Activated CD4-positive, alpha-beta memory T cell treated with anti-CD3 and anti-CD28 coated beads for 36 hours (primary cell): ENCODE data around the gene CCDC12. TPM values are rescaled to one million over a fixed set of nuclear protein-coding genes. Genes with fewer than 3 reads are reported as not detected.

Source experiments
- CTCF ChIA-PET: fragments of 350-600 bp; sonication (Branson Sonifier 250); formaldehyde crosslinking; loops from one replicate; lab custom pipeline; 2021; ENCODE audit warnings: antibody characterized with exemption, inconsistent platforms; lab: Charles Lee
- POLR2A ChIA-PET: fragments of 350-600 bp; sonication (Branson Sonifier 250); formaldehyde crosslinking; loops from one replicate; lab custom pipeline; 2021; ENCODE audit warnings: antibody characterized with exemption; lab: Charles Lee
- DNase-seq: peaks from one replicate; pipeline ENCODE4 v3.0.0-alpha.2; 2020
- H3K27ac Mint-ChIP-seq: one replicate; pipeline ENCODE4 v1.8.0; 2021; ENCODE audit warnings: mixed read lengths
- H3K27me3 Mint-ChIP-seq: one replicate; pipeline ENCODE4 v1.8.0; 2021; ENCODE audit warnings: mixed read lengths
- H3K36me3 Mint-ChIP-seq: one replicate; pipeline ENCODE4 v1.8.0; 2021; ENCODE audit warnings: mixed read lengths
- H3K4me1 Mint-ChIP-seq: one replicate; pipeline ENCODE4 v1.8.0; 2021; ENCODE audit warnings: low read depth, mixed read lengths
- H3K4me3 Mint-ChIP-seq: one replicate; pipeline ENCODE4 v1.8.0; 2021; ENCODE audit warnings: mild to moderate bottlenecking, mixed read lengths
- H3K9me3 Mint-ChIP-seq: one replicate; pipeline ENCODE4 v1.8.0; 2021; ENCODE audit warnings: mixed read lengths
- intact Hi-C: fragments of 100-400 bp; cut with micrococcal nuclease; formaldehyde crosslinking; loops from one replicate; pipeline ENCODE4 v1.15.1; 2023
- total RNA-seq, 2 experiments: library from RNA; stranded (reverse); gene quantifications; one replicate each; pipeline ENCODE4 v1.2.3, GENCODE V29; 2021

Gene CCDC12
- total RNA-seq, 2 experiments from 2014 or later, result 44.3 to 49.9 TPM

DNA sequence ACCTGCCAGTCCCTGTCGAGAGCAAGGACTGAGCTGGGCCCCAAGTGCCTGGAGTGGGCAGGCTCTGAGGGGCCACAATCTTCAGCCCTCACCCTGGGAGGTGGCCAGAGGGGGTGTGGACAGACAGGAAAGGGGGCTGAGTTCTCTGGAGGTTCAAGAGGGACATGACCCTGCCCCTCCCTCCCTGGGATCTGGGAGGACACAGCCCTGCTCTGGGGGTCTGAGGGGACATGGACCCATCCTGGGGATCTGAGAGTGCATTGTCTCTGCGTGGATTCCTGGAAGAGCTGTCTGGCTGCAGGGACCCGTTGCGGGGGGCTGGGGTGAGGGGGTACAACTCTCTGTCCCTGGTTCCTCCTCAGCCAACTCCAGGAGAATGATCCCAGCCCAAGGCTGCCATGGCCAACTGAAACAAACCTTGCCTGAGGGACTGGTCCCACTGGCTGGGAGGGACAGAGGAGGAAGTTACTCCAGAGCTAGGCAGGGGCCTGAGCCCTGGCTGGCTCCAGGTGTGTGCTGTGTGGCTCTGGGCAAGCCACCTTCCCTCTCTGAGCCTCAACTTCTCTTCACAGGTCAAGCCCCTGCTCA lies 70.0 kb downstream of the CCDC12 start:
- no peak for DNase-seq
- H3K4me3 Mint-ChIP-seq, result no peak overlapping the region
- H3K27ac Mint-ChIP-seq, result no peak overlapping the region
- POLR2A ChIA-PET, result no interaction called here
- intact Hi-C loops, result loop anchor here (5.0 kb wide), 1 partner anchor 59 kb away; no protein-coding TSS in a partner anchor
- no peaks in the 10 kb centered on the region for H3K27me3 Mint-ChIP-seq
- H3K9me3 Mint-ChIP-seq, result no peaks in the 10 kb centered on the region
- H3K4me1 Mint-ChIP-seq, result peaks cover 7% of the 10 kb centered on the region
- CTCF ChIA-PET, result no interaction called here
- H3K36me3 Mint-ChIP-seq, result no peaks in the 10 kb centered on the region

DNA sequence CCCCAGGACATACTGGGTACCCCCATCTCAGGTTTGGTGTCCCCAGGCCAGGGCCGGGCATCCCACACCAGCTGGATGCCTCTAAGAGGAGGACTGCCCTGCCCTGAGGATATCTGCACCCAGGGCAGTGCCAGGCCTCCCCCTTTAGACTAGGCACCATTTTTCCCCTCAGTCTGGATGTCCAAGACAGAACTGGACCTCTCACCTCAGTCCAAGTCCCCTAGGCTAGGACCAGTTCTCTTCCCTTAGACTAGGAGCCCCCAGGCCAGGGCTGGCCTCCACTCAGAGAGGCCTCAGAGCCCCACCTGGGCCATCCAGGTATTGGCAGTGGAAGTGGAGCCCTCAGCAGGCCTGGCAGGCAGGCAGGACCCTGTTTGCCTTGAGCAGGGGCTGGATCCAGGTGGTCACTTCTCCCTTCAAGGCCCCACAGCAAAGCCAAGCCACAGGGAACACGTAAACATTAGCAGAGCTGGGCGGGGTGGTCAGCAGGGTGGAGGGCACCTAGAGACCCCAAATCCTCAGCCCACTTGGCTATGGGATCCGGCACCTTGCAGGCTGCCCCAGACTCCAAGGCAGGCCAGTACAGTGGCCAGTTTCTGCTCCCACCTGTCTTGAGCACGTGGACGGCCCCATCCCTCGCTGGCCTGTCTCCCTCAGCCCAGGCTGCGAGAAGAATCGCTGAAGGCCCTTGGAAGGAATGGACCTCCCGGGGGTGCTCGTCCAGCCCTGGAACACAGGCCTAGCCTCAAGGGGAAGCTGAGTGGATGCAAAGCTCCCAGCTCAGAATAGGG lies 70.7 kb downstream of the CCDC12 start:
- Mint-ChIP-seq H3K4me3 (no peak overlapping the region), H3K27me3 (no peaks in the 10 kb centered on the region), H3K36me3 (no peaks in the 10 kb centered on the region), H3K4me1 (peaks cover 7% of the 10 kb centered on the region), H3K27ac (no peak overlapping the region), H3K9me3 (no peaks in the 10 kb centered on the region)
- CTCF ChIA-PET, result no interaction called here
- POLR2A ChIA-PET, result no interaction called here
- intact Hi-C loops, result loop anchor here (5.0 kb wide), 1 partner anchor 59 kb away; no protein-coding TSS in a partner anchor
- no peak for DNase-seq

DNA sequence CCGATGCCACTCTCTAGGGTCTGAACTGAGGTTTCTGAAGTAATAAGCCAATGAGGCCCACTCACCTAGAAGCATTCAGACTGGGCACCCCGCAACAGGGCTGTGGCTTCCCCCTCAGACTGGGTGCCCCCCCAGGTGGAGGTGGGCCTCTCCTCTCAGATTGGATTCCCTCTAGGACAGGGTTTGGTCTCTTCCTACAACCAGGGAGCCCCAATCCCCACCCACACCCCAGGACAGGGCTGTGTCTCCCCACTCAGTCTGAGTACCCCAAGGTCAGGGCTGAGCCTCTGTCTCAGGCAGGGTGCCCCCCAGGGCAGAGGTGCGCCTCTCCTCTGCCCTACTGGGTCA lies 71.4 kb downstream of the CCDC12 start:
- CTCF ChIA-PET, result interaction anchor here (0.6 kb wide), 1 partner anchor 8 kb away, joined by 5 read pairs; no protein-coding TSS in a partner anchor
- intact Hi-C loops, result loop anchor here (5.0 kb wide), 1 partner anchor 58 kb away; no protein-coding TSS in a partner anchor
- H3K9me3 Mint-ChIP-seq, result no peaks in the 10 kb centered on the region
- H3K27me3 Mint-ChIP-seq, result no peaks in the 10 kb centered on the region
- peaks cover 7% of the 10 kb centered on the region for H3K4me1 Mint-ChIP-seq
- POLR2A ChIA-PET, result no interaction called here
- no peak overlapping the region for H3K4me3 Mint-ChIP-seq
- no peaks in the 10 kb centered on the region for H3K36me3 Mint-ChIP-seq
- no peak for DNase-seq
- H3K27ac Mint-ChIP-seq, result no peak overlapping the region

DNA sequence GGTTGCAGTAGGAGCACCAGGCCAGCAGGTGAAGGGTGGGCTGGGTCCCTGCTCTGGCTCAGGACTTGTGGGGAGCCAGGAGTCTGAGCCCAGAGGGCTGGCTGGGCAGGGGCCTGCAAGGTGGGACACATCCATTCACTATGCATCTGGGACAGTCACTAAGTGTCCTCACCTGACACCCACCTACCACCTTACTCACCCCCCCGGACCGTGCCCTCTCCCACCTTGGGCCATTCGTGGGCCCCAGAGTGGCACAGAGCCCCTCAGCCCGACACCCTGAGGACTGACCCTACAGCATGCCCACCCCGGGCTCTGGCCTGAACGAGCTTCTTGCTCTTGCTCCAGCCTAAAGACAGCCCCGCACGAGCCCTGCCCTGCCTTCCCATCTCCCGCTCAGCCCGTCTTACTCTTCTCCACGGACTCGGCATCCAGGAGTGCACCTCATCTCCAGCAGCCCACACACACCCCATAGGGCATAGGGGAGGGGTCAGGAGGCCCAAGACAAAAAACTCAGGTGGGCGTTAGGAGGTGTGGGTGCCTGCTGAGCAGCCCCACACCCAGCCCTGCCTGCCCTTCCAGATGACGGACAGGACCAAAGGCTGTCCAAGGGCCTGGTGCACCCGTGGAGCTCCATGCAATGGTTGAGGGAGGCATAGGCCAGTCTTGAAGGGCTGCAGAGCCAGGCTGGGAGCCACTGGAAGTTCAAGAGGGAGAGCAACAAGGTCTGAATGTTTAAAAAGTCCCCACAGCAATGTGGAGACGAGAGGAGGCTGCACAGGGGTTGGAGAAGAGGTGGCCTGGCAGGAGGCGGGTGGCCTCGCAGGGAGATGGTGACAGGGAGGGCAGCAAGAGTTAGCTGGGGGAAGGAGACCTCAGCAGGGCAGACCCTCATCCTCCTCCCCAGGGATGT lies 72.0 kb downstream of the CCDC12 start:
- Mint-ChIP-seq H3K4me1 (peaks cover 5% of the 10 kb centered on the region), H3K4me3 (no peak overlapping the region), H3K27me3 (no peaks in the 10 kb centered on the region), H3K27ac (no peak overlapping the region), H3K36me3 (no peaks in the 10 kb centered on the region), H3K9me3 (no peaks in the 10 kb centered on the region)
- POLR2A ChIA-PET, result no interaction called here
- CTCF ChIA-PET, result interaction anchor here (0.6 kb wide), 1 partner anchor 9 kb away, joined by 5 read pairs; no protein-coding TSS in a partner anchor
- DNase-seq, result no peak
- intact Hi-C loops, result loop anchor here (5.0 kb wide), 1 partner anchor 57 kb away; no protein-coding TSS in a partner anchor

DNA sequence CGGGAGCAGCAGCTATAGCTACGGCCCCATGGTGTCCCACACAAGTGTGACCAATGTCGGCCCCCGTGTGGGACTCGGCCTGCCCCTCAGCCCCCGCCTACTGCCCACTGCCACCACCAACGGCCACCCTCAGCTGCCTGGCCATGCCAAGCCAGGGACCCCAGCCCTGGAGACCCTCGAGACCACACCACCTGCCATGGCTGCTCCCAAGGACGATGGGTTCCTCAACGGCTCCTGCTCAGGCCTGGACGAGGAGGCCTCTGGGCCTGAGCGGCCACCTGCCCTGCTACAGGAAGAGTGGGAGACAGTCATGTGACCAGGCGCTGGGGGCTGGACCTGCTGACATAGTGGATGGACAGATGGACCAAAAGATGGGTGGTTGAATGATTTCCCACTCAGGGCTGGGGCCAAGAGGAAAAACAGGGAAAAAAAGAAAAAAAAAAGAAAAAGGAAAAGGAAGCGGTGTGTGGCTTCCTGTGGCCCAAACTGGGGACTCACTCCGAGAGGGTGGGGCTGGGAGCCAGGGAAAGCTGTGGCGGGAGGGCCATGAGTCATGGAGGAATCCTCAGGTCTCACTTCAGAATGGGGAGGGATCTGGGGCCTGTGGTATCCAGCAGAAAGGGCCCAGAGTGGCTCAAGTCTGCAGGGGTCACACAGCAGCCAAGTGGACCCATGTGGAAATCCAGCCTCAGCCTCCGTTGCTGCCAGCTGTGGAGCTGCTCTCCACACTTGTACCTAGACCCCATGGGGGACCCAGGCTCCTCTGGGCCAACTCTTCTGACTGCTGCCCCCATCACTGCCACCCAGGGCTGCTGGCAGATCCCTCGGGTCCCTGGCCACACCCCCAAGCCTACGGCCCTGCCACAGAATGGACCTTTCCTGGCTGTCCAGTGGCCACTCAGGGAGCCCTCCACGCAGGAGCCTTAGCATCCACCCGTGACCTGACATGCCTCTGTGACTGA lies 72.9 kb downstream of the CCDC12 start:
- DNase-seq, result no peak
- Mint-ChIP-seq H3K4me3 (no peak overlapping the region), H3K27ac (no peak overlapping the region), H3K4me1 (peaks cover 3% of the 10 kb centered on the region), H3K9me3 (no peaks in the 10 kb centered on the region), H3K36me3 (no peaks in the 10 kb centered on the region), H3K27me3 (peaks cover 6% of the 10 kb centered on the region)
- ChIA-PET CTCF (interaction anchor here (1.7 kb wide), 1 partner anchor 13 kb away, joined by 3 read pairs; no protein-coding TSS in a partner anchor), POLR2A (no interaction called here)
- intact Hi-C loops, result no loop called here

DNA sequence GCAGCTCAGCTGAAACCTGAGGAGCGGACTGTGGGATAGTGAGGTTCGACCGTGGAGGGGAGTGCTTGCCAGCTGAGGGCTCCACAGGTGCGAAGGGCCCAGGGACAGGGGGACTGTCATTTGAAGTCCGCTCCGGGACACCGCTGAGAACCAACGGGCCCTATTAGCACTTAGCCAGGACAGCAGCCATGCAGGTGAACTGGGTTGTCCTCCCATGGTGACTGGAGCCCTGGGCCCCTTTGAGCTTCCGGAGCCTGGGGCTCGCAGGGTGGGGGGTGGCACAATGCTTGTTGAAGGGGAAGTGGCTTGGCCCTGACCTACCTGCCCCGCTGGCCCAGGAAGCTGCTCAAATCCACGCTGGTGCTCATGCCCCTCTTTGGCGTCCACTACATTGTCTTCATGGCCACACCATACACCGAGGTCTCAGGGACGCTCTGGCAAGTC lies 74.3 kb downstream of the CCDC12 start:
- Mint-ChIP-seq H3K4me1 (peaks cover 5% of the 10 kb centered on the region), H3K27ac (no peak overlapping the region), H3K36me3 (no peaks in the 10 kb centered on the region), H3K27me3 (peaks cover 14% of the 10 kb centered on the region), H3K4me3 (no peak overlapping the region), H3K9me3 (no peaks in the 10 kb centered on the region)
- ChIA-PET POLR2A (no interaction called here), CTCF (interaction anchor here (1.7 kb wide), 1 partner anchor 12 kb away, joined by 3 read pairs; no protein-coding TSS in a partner anchor)
- DNase-seq, result no peak
- intact Hi-C loops, result no loop called here

DNA sequence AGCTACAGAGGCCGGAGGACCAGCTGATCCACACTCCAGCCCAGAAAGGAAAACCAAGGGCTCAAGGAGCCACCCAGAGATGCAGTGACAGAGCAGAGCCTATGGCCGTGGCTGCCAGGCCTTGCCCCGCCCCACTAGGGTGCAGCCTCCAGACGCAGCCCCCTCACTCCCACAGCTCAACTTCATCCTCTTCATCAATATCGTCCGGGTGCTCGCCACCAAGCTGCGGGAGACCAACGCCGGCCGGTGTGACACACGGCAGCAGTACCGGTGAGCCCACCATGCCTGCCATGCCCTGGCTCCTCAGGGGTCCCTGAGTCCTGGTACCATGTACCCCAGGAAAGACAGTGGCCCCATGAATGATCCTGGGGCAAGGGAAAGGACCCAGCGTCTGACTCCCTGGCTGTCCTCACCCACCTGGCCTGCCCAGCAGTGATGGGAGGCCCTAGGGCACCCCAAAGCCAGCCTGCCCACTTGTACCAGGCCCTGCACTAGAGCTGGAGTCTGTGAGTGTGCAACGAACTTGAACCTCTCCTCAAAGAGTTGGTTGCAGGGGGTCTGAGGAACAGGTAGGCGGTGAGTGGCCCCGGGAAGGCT lies 74.9 kb downstream of the CCDC12 start:
- H3K27me3 Mint-ChIP-seq, result peaks cover 18% of the 10 kb centered on the region
- no peaks in the 10 kb centered on the region for H3K36me3 Mint-ChIP-seq
- H3K9me3 Mint-ChIP-seq, result no peaks in the 10 kb centered on the region
- ChIA-PET CTCF (interaction anchor here (1.7 kb wide), 1 partner anchor 11 kb away, joined by 3 read pairs; no protein-coding TSS in a partner anchor), POLR2A (no interaction called here)
- no peak for DNase-seq
- H3K4me1 Mint-ChIP-seq, result peaks cover 5% of the 10 kb centered on the region
- H3K4me3 Mint-ChIP-seq, result no peak overlapping the region
- intact Hi-C loops, result no loop called here
- H3K27ac Mint-ChIP-seq, result no peak overlapping the region

DNA sequence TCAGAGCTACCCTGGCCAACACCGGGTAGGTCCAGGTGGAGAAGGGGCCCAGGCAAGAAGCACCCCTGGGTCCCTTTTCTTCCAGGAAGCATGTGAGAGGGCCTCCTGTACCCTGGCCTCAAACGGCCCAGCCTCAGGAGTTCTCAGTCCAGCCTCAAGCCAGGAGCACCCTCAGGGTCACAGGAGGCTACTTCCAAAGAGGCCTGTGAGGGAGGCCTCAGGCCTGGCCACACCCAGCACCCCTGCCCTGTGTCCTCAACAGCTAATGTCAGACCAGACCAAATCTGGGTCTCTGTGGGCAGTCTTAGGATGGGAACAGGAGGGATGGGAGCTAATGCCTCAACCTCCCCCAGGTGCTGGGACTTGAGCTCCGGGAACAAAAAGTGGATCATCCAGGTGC lies 75.5 kb downstream of the CCDC12 start:
- ChIA-PET CTCF (interaction anchor here (1.1 kb wide), 1 partner anchor 13 kb away, joined by 3 read pairs; no protein-coding TSS in a partner anchor), POLR2A (no interaction called here)
- H3K27me3 Mint-ChIP-seq, result peaks cover 19% of the 10 kb centered on the region
- H3K4me3 Mint-ChIP-seq, result no peak overlapping the region
- no peak overlapping the region for H3K27ac Mint-ChIP-seq
- H3K36me3 Mint-ChIP-seq, result no peaks in the 10 kb centered on the region
- DNase-seq, result no peak
- H3K9me3 Mint-ChIP-seq, result no peaks in the 10 kb centered on the region
- intact Hi-C loops, result no loop called here
- peaks cover 5% of the 10 kb centered on the region for H3K4me1 Mint-ChIP-seq

DNA sequence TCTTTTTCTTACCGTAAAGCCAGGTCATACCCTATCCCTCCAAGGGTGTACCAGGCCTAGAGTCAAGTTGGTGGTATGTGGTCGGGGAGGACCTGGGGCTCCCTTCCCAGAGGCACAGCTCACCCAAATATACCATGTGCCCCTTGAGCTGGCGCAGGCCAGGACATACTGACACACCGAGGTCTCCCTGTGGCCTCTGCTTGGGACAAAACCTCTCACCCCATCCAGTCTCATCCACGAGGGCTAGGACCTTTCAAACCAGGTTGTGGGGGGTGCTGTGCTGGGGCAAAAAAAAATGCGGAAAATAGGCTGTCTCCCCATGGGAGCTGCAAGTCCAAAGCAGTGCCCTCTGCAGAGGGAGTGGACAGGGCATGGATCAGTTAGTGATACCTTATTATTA lies 76.2 kb downstream of the CCDC12 start:
- POLR2A ChIA-PET, result no interaction called here
- H3K9me3 Mint-ChIP-seq, result no peaks in the 10 kb centered on the region
- H3K4me1 Mint-ChIP-seq, result peaks cover 5% of the 10 kb centered on the region
- H3K27ac Mint-ChIP-seq, result no peak overlapping the region
- no peak for DNase-seq
- no peak overlapping the region for H3K4me3 Mint-ChIP-seq
- intact Hi-C loops, result no loop called here
- no peaks in the 10 kb centered on the region for H3K36me3 Mint-ChIP-seq
- peaks cover 19% of the 10 kb centered on the region for H3K27me3 Mint-ChIP-seq
- CTCF ChIA-PET, result interaction anchor here (1.1 kb wide), 1 partner anchor 12 kb away, joined by 3 read pairs; no protein-coding TSS in a partner anchor

DNA sequence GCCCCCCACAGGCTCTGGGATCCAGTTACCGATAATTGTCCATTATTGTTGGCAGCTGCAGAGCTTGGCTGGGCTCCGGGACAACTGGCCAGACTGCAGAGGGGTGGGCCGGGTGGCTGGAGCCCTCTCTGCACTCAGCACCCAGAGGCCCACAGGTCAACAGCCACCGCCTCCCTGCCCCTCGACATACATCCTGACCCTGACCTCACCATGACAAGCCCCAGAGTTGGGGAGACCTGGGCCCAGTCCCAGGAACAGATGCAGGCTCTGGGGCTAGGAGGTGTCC lies 76.6 kb downstream of the CCDC12 start:
- ChIA-PET CTCF (interaction anchor here (1.1 to 3.5 kb wide), 2 partner anchors 9 to 12 kb away, joined by 3 to 15 read pairs; no protein-coding TSS in a partner anchor), POLR2A (no interaction called here)
- peaks cover 19% of the 10 kb centered on the region for H3K27me3 Mint-ChIP-seq
- intact Hi-C loops, result no loop called here
- peaks cover 5% of the 10 kb centered on the region for H3K4me1 Mint-ChIP-seq
- no peaks in the 10 kb centered on the region for H3K9me3 Mint-ChIP-seq
- no peak overlapping the region for H3K27ac Mint-ChIP-seq
- DNase-seq, result no peak
- no peaks in the 10 kb centered on the region for H3K36me3 Mint-ChIP-seq
- H3K4me3 Mint-ChIP-seq, result no peak overlapping the region
